Tibial nerve (tissue), 3 donors: ENCODE data around the gene TNNC1.

Experiments used
- POLR2A ChIP-seq, 2 donors: fragments of 450-650 bp; IDR thresholded peaks; one replicate each; pipeline ENCODE4 v1.6.1; 2017; ENCODE audit warnings: antibody characterized with exemption in 2 of 2, mild to moderate bottlenecking in 2 of 2, moderate library complexity in 2 of 2
- TF ChIP-seq, protein P1 (sequence below), 5 experiments: fragments of 200-600 bp in 3 of 5; fragments of 450-650 bp in 2 of 5; sonication (generic) in 3 of 5; IDR thresholded peaks; one replicate each; pipeline ENCODE4 v1.5.1; 2016 to 2019; ENCODE audit warnings: antibody characterized with exemption in 5 of 5, mild to moderate bottlenecking in 3 of 5, moderate library complexity in 2 of 5

DNA sequence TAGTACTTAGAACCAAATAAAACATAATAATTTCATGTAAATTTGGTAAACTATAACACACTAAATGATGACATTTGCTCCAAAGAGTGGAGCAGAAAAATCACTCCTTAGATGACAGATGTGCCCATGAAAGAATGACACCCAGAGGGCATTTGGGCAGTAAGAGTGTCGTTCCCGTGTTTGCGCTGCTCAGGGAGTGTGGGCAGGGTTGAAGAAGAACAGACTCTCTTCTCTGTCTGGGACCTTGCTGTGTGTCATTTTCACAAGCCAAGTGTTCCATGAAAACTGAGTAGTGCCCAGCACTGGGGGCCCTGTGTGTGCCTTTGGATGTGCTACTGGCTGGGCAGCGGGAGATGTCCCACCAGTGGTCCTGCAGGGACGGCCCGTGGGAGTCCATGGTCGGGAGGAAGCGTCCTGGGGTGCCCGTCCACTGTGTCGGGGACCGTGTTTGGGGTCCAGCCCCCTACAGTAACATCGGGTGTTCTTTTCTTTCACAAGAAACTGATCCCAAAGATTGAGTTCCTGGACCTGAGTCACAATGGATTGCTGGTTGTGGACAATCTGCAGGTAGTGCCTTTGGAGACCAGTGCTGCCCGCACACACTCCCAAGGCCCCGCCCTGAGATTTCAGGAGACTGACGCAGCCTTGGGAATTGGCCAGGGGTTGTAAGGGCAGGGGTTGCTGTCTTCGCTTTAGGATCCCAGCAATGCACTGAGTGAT is 23.4 kb upstream of the TNNC1 start:
- TF ChIP-seq, protein P1, sequence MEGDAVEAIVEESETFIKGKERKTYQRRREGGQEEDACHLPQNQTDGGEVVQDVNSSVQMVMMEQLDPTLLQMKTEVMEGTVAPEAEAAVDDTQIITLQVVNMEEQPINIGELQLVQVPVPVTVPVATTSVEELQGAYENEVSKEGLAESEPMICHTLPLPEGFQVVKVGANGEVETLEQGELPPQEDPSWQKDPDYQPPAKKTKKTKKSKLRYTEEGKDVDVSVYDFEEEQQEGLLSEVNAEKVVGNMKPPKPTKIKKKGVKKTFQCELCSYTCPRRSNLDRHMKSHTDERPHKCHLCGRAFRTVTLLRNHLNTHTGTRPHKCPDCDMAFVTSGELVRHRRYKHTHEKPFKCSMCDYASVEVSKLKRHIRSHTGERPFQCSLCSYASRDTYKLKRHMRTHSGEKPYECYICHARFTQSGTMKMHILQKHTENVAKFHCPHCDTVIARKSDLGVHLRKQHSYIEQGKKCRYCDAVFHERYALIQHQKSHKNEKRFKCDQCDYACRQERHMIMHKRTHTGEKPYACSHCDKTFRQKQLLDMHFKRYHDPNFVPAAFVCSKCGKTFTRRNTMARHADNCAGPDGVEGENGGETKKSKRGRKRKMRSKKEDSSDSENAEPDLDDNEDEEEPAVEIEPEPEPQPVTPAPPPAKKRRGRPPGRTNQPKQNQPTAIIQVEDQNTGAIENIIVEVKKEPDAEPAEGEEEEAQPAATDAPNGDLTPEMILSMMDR (IDR thresholded peaks at IDR 0.05), result no peak
- TF ChIP-seq POLR2A (IDR thresholded peaks at IDR 0.05), result no peak
